ENCODE data around the gene MSLN. TPM values are rescaled to one million over a fixed set of nuclear protein-coding genes. Genes with fewer than 3 reads are reported as not detected.

The MSLN gene
- total and polyA plus RNA-seq, 8 donors: 0.92 to 83.7 (median 5.2) TPM; not detected in 1

DNA sequence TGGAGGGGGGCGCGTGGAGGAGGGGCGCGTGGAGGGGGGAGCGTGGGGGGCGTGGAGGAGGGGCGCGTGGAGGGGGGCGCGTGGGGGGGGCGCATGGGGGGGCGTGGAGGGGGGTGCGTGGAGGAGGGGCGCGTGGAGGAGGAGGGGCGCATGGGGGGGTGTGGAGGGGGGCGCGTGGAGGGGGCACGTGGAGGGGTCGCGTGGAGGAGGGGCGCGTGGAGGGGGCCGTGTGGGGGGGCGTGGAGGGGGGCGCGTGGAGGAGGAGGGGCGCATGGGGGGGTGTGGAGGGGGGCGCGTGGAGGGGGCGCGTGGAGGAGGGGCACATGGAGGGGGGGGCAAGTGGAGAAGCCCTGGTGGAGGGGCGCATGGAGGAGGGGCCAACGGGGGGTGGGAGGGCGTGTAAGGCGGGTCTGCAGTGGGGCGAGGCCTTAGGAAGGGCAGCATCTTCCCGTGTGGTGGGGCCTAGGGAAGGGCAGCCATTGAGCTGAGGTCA is 7.3 kb downstream of the MSLN start:
- no peak overlapping the region for H3K27ac ChIP-seq
- H3K4me1 ChIP-seq: no peaks in the 10 kb centered on the region
- peaks cover 0 to 74% (median 0%) of the 10 kb centered on the region in 3 donors for H3K27me3 ChIP-seq
- no peaks in the 10 kb centered on the region for H3K9me3 ChIP-seq
- H3K4me3 ChIP-seq: no peak overlapping the region
- DNase-seq: no peak
- TF ChIP-seq, protein P1, sequence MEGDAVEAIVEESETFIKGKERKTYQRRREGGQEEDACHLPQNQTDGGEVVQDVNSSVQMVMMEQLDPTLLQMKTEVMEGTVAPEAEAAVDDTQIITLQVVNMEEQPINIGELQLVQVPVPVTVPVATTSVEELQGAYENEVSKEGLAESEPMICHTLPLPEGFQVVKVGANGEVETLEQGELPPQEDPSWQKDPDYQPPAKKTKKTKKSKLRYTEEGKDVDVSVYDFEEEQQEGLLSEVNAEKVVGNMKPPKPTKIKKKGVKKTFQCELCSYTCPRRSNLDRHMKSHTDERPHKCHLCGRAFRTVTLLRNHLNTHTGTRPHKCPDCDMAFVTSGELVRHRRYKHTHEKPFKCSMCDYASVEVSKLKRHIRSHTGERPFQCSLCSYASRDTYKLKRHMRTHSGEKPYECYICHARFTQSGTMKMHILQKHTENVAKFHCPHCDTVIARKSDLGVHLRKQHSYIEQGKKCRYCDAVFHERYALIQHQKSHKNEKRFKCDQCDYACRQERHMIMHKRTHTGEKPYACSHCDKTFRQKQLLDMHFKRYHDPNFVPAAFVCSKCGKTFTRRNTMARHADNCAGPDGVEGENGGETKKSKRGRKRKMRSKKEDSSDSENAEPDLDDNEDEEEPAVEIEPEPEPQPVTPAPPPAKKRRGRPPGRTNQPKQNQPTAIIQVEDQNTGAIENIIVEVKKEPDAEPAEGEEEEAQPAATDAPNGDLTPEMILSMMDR (IDR thresholded peaks at IDR 0.05): no peak
- TF ChIP-seq EP300 (IDR thresholded peaks at IDR 0.05) (no peak), POLR2A (IDR thresholded peaks at IDR 0.05) (no peak), POLR2AphosphoS5 (IDR thresholded peaks at IDR 0.05) (no peak)
- intact Hi-C loops (cut with DNase I; ENCODE audit: low total_unique reads): no loop called here
- WGBS, 5 donors: 41 to 57% (median 50%) methylated on average over 6 to 24 of the region's 38 CpGs
- H3K36me3 ChIP-seq: no peaks in the 10 kb centered on the region

GRCh38 chr16:768428-768827 is 7.9 kb downstream of the MSLN start:
- 36 to 85% (median 75%) methylated on average over 6 to 21 of the region's 21 CpGs for WGBS, 5 donors
- no peak overlapping the region for H3K4me3 ChIP-seq

DNA sequence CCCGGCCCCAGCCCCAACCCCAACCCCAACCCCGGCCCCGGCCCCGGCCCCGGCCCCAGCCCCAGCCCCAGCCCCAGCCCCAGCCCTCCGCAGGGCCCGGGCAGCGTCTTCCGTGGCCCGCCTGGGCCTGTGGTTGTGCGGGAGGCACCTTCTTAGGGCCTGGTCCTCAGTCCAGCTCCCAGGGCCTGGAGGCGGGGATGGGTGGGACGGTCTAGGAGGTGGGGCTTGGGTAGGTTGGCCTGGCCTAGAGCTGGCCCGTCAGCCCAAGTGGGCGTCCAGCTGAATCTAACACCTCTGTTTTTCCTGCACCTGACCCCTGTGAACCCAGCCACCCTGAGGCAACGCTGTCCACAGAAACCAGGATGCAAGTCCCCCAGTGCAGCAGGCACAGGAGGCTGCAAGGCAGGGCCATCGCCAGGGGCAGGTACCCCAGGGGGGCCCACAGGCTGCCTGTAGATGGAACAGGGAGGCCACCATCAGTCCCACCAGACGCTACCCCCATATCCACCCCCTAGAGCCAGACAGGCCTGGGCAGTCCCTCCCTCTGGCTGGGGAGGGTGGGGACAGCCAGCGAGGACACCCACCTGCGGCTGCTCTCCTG is 8.8 kb downstream of the MSLN start:
- H3K4me3 ChIP-seq: no peak overlapping the region
- WGBS, 5 donors: 28 to 93% (median 68%) methylated on average over 7 to 20 of the region's 20 CpGs
- no peak for DNase-seq
- no peaks in the 10 kb centered on the region for H3K36me3 ChIP-seq
- H3K9me3 ChIP-seq: no peaks in the 10 kb centered on the region
- H3K27ac ChIP-seq: no peak overlapping the region
- no peaks in the 10 kb centered on the region for H3K4me1 ChIP-seq
- H3K27me3 ChIP-seq: peaks cover 0 to 69% (median 0%) of the 10 kb centered on the region in 3 donors
- TF ChIP-seq POLR2AphosphoS5 (IDR thresholded peaks at IDR 0.05) (no peak), EP300 (IDR thresholded peaks at IDR 0.05) (no peak), POLR2A (IDR thresholded peaks at IDR 0.05) (no peak)
- TF ChIP-seq, protein P1 (IDR thresholded peaks at IDR 0.05): no peak
- intact Hi-C loops (cut with DNase I; ENCODE audit: low total_unique reads): no loop called here

More at GRCh38 chr16:768428-768827, 7.9 kb downstream of the MSLN start:
- Histone ChIP-seq H3K27me3 (peaks cover 0 to 71% (median 0%) of the 10 kb centered on the region in 3 donors), H3K4me1 (no peaks in the 10 kb centered on the region), H3K9me3 (no peaks in the 10 kb centered on the region), H3K36me3 (no peaks in the 10 kb centered on the region), H3K27ac (no peak overlapping the region)
- no peak for TF ChIP-seq EP300 (IDR thresholded peaks at IDR 0.05)
- no peak for TF ChIP-seq POLR2AphosphoS5 (IDR thresholded peaks at IDR 0.05)
- TF ChIP-seq POLR2A (IDR thresholded peaks at IDR 0.05): no peak
- TF ChIP-seq, protein P1 (IDR thresholded peaks at IDR 0.05): no peak
- intact Hi-C loops (cut with DNase I; ENCODE audit: low total_unique reads): no loop called here
- no peak for DNase-seq

DNA sequence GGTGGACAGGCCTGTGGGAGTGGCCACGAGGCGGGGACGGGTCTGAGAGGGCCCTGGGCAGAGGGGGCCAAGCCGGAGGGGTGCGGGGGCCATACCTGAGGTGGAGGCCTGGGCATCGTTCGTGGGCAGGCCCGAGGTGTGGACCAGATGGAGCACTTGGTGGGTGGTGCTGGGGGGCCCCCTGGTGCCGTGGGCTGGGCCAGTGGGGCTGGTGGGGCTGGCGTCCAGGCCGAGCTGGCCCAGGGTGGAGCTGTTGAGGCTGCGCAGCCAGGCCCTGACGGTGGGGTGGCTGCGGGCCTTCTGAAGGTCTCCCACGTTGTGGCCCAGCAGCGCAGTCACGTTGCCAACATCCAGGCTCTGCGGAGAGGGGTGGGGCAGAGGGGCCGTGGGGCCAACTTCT is 9.4 kb downstream of the MSLN start:
- DNase-seq: no peak
- 78 to 85% (median 79%) methylated on average over 8 to 19 of the region's 19 CpGs for WGBS, 5 donors
- Histone ChIP-seq H3K27ac (no peak overlapping the region), H3K9me3 (no peaks in the 10 kb centered on the region), H3K27me3 (peaks cover 0 to 69% (median 4%) of the 10 kb centered on the region in 3 donors), H3K36me3 (no peaks in the 10 kb centered on the region), H3K4me1 (no peaks in the 10 kb centered on the region), H3K4me3 (no peak overlapping the region)
- TF ChIP-seq EP300 (IDR thresholded peaks at IDR 0.05): no peak
- no peak for TF ChIP-seq POLR2AphosphoS5 (IDR thresholded peaks at IDR 0.05)
- no peak for TF ChIP-seq POLR2A (IDR thresholded peaks at IDR 0.05)
- TF ChIP-seq, protein P1 (IDR thresholded peaks at IDR 0.05): no peak
- intact Hi-C loops (cut with DNase I; ENCODE audit: low total_unique reads): no loop called here
